ENCODE measurements around the gene NANOGP8.

NANOGP8 gene

GRCh38 chr15:35038626-35039451, 46.3 kb downstream of the NANOGP8 start:
- H3K36me3 ChIP-seq (ENCODE audit: insufficient read depth, low read length) = no peaks in the 10 kb centered on the region
- DNase-seq = no peak
- H2AFZ ChIP-seq (ENCODE audit: low read depth, low read length) = no peak overlapping the region
- no peaks in the 10 kb centered on the region for H3K9me3 ChIP-seq (ENCODE audit: insufficient read depth, low read length, severe bottlenecking)
- H4K20me1 ChIP-seq (ENCODE audit: insufficient read depth, low read length) = no peaks in the 10 kb centered on the region
- no peak for ATAC-seq (ENCODE audit: insufficient read depth, low read depth)
- TF ChIP-seq, protein P1, sequence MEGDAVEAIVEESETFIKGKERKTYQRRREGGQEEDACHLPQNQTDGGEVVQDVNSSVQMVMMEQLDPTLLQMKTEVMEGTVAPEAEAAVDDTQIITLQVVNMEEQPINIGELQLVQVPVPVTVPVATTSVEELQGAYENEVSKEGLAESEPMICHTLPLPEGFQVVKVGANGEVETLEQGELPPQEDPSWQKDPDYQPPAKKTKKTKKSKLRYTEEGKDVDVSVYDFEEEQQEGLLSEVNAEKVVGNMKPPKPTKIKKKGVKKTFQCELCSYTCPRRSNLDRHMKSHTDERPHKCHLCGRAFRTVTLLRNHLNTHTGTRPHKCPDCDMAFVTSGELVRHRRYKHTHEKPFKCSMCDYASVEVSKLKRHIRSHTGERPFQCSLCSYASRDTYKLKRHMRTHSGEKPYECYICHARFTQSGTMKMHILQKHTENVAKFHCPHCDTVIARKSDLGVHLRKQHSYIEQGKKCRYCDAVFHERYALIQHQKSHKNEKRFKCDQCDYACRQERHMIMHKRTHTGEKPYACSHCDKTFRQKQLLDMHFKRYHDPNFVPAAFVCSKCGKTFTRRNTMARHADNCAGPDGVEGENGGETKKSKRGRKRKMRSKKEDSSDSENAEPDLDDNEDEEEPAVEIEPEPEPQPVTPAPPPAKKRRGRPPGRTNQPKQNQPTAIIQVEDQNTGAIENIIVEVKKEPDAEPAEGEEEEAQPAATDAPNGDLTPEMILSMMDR (IDR thresholded peaks at IDR 0.05; ENCODE audit: borderline replicate concordance, extremely low read depth, low read length, poor library complexity, severe bottlenecking) = no peak
- no peak for TF ChIP-seq EZH2 (IDR thresholded peaks at IDR 0.05; ENCODE audit: borderline replicate concordance, low read depth, low read length, severe bottlenecking)
- H3K79me2 ChIP-seq (ENCODE audit: insufficient read depth, low read length) = no peaks in the 10 kb centered on the region
- no peak overlapping the region for H3K9ac ChIP-seq (ENCODE audit: low read depth, low read length)
- H3K4me2 ChIP-seq (ENCODE audit: insufficient read depth, low read length) = no peak overlapping the region
- no peaks in the 10 kb centered on the region for H3K4me1 ChIP-seq (ENCODE audit: insufficient read depth, low read length)
- no peaks in the 10 kb centered on the region for H3K27me3 ChIP-seq (ENCODE audit: insufficient read depth, low read length, poor library complexity)
- H3K27ac ChIP-seq (ENCODE audit: low read length) = no peak overlapping the region
- no peak overlapping the region for H3K4me3 ChIP-seq (ENCODE audit: low read depth in 1 of 2, low read length in 2 of 2)
